T-cell (primary cell): ENCODE results near the gene THAP4. TPM values are rescaled to one million over a fixed set of nuclear protein-coding genes. Genes with fewer than 3 reads are reported as not detected.
"Not testable (repeated sequence)": the region's sequence is repeated elsewhere in the genome, so short reads cannot be mapped to it uniquely, and the experiment has no call there.

Experiments
- ATAC-seq, 4 experiments: fragments of 200-7000 bp in 3 of 4; fragments of 150-1000 bp in 1 of 4; cut with Tn5 transposase; replicated peaks in 1 of 4; 1 replicate in 3 of 4; 2 replicates in 1 of 4; pipeline ENCODE4 v1.10.0; 2021; ENCODE audit warnings: moderate library complexity in 3 of 4, mild to moderate bottlenecking in 2 of 4, moderate number of reproducible peaks in 1 of 4
- CTCF ChIA-PET, 2 donors: fragments of 300-600 bp; sonication (Branson Sonifier 250); formaldehyde crosslinking; loops; one replicate each; lab custom pipeline; 2022; ENCODE audit warnings: antibody characterized with exemption in 2 of 2; lab: Charles Lee
- POLR2A ChIA-PET, 2 donors: fragments of 300-600 bp; sonication (Branson Sonifier 250); formaldehyde crosslinking; loops; one replicate each; lab custom pipeline; 2022; ENCODE audit warnings: antibody characterized with exemption in 2 of 2; lab: Charles Lee
- DNase-seq, 35 experiments: peaks; one replicate each; pipeline versions ENCODE4 v3.0.0 to v3.0.0-alpha.2; 2013 to 2023
- H3K27ac ChIP-seq: one replicate; pipeline ENCODE4 v1.5.1; 2013; ENCODE audit warnings: low read length
- H3K27me3 ChIP-seq, 2 experiments: replicated peaks in 1 of 2; 1 replicate in 1 of 2; 2 replicates in 1 of 2; pipeline versions ENCODE4 v1.6.1 to v1.7.0; 2013; ENCODE audit warnings: low read length in 1 of 2, mixed read lengths in 1 of 2; ENCODE audit not compliant: control insufficient read depth in 2 of 2, insufficient read depth in 2 of 2; ENCODE audit errors: extremely low read depth in 1 of 2
- H3K36me3 ChIP-seq, 2 donors: 1 replicate in 1 of 2; 2 replicates in 1 of 2; pipeline versions ENCODE4 v1.6.1 to v1.7.0; 2013; ENCODE audit warnings: low read length in 1 of 2; ENCODE audit not compliant: control insufficient read depth in 2 of 2, insufficient read depth in 1 of 2; ENCODE audit errors: extremely low read depth in 1 of 2
- H3K4me1 ChIP-seq, 2 experiments: 1 replicate in 1 of 2; 2 replicates in 1 of 2; pipeline versions ENCODE4 v1.6.1 to v1.7.0; 2013; ENCODE audit warnings: low read length in 2 of 2, mixed read lengths in 1 of 2; ENCODE audit not compliant: insufficient read depth in 2 of 2, control insufficient read depth in 1 of 2; ENCODE audit errors: extremely low read depth in 1 of 2
- H3K4me3 ChIP-seq, 2 donors: 1 replicate in 1 of 2; 2 replicates in 1 of 2; pipeline versions ENCODE4 v1.5.1 to v1.7.0; 2013; ENCODE audit warnings: mild to moderate bottlenecking in 2 of 2, low read length in 1 of 2, moderate library complexity in 1 of 2; ENCODE audit not compliant: control insufficient read depth in 1 of 2; ENCODE audit errors: extremely low read depth in 1 of 2
- H3K9me3 ChIP-seq: 2 replicates; pipeline ENCODE4 v1.7.0; 2013
- H3K27ac Mint-ChIP-seq, 2 donors: one replicate each; pipeline ENCODE4 v1.8.0; 2020 to 2021; ENCODE audit warnings: mild to moderate bottlenecking in 2 of 2, mixed read lengths in 2 of 2
- H3K27me3 Mint-ChIP-seq, 2 donors: one replicate each; pipeline ENCODE4 v1.8.0; 2021 to 2022; ENCODE audit warnings: mixed read lengths in 2 of 2
- H3K36me3 Mint-ChIP-seq: one replicate; pipeline ENCODE4 v1.8.0; 2021; ENCODE audit warnings: mixed read lengths
- H3K4me1 Mint-ChIP-seq, 3 donors: one replicate each; pipeline ENCODE4 v1.8.0; 2020 to 2022; ENCODE audit warnings: mixed read lengths in 3 of 3, mild to moderate bottlenecking in 1 of 3
- H3K4me3 Mint-ChIP-seq, 3 donors: one replicate each; pipeline ENCODE4 v1.8.0; 2020 to 2022; ENCODE audit warnings: mild to moderate bottlenecking in 3 of 3, mixed read lengths in 3 of 3, moderate library complexity in 3 of 3
- H3K9me3 Mint-ChIP-seq, 3 donors: one replicate each; pipeline ENCODE4 v1.8.0; 2020 to 2022; ENCODE audit warnings: mixed read lengths in 3 of 3
- WGBS: methylation state at CpG from one replicate; pipeline ENCODE4 v1.1.5; 2013; ENCODE audit warnings: missing lambda C conversion rate; ENCODE audit not compliant: insufficient coverage; 5-methylcytosine and 5-hydroxymethylcytosine counted together
- total RNA-seq, 35 experiments: library from RNA in 6 of 35; stranded (reverse) in 6 of 35; fragments of 120-200 nt in 1 of 35; gene quantifications; one replicate each; pipeline versions ENCODE4 v1.2.1 to v1.2.4 and lab custom pipeline; 2013 to 2026

Gene THAP4
- total RNA-seq, 5 donors from 2014 or later (not counting 1 experiment from before 2014, with no cell fraction given): 27.3 to 34.5 (median 29.7) TPM

GRCh38 chr2:241566021-241566420 is 70.9 kb downstream of the THAP4 start:
- ATAC-seq, POLR2A ChIA-PET, H3K36me3 ChIP-seq, H3K4me3 Mint-ChIP-seq, H3K27ac Mint-ChIP-seq, H3K27me3 Mint-ChIP-seq, DNase-seq, CTCF ChIA-PET, H3K4me1 ChIP-seq, H3K4me3 ChIP-seq, H3K4me1 Mint-ChIP-seq, H3K36me3 Mint-ChIP-seq, H3K27ac ChIP-seq, H3K9me3 ChIP-seq, H3K9me3 Mint-ChIP-seq: not testable (repeated sequence)
- 100% methylated on average over 3 of the region's 11 CpGs for WGBS
- H3K27me3 ChIP-seq: peaks cover 0 to 15% of the 10 kb centered on the region in 2 experiments

- H3K9me3 Mint-ChIP-seq: no peaks in the 10 kb centered on the region
- Histone ChIP-seq H3K36me3 (no peaks in the 10 kb centered on the region), H3K27ac (no peak overlapping the region), H3K27me3 (peaks cover 0 to 21% of the 10 kb centered on the region in 2 experiments), H3K4me1 (no peaks in the 10 kb centered on the region), H3K9me3 (no peaks in the 10 kb centered on the region), H3K4me3 (no peak overlapping the region)
- no peak for ATAC-seq
- H3K4me1 Mint-ChIP-seq: no peaks in the 10 kb centered on the region
- ChIA-PET CTCF (no interaction called here), POLR2A (no interaction called here)
- no peak overlapping the region for H3K4me3 Mint-ChIP-seq
- H3K36me3 Mint-ChIP-seq: no peaks in the 10 kb centered on the region
- H3K27ac Mint-ChIP-seq: no peak overlapping the region
- DNase-seq: no peak
- H3K27me3 Mint-ChIP-seq: peaks cover 0 to 9% of the 10 kb centered on the region in 2 donors
- WGBS: 80% methylated on average over 7 of the region's 10 CpGs
Measured at GRCh38 chr2:241565411-241565810, 71.5 kb downstream of the THAP4 start.

GRCh38 chr2:241564596-241565410 is 72.2 kb downstream of the THAP4 start:
- peaks cover 0 to 27% of the 10 kb centered on the region in 2 experiments for H3K27me3 ChIP-seq
- H3K4me1 ChIP-seq: peaks cover 0 to 4% of the 10 kb centered on the region in 2 experiments
- Mint-ChIP-seq H3K9me3 (no peaks in the 10 kb centered on the region), H3K4me1 (peaks cover 0 to 2% (median 2%) of the 10 kb centered on the region in 3 donors), H3K27ac (no peak overlapping the region), H3K36me3 (no peaks in the 10 kb centered on the region), H3K4me3 (no peak overlapping the region), H3K27me3 (peaks cover 5 to 15% of the 10 kb centered on the region in 2 donors)
- ChIA-PET POLR2A (no interaction called here), CTCF (no interaction called here)
- 87% methylated on average over 27 of the region's 36 CpGs for WGBS
- no peaks in the 10 kb centered on the region for H3K36me3 ChIP-seq
- H3K9me3 ChIP-seq: no peaks in the 10 kb centered on the region
- H3K4me3 ChIP-seq: no peak overlapping the region
- no peak overlapping the region for H3K27ac ChIP-seq
- peak in 1 of 4 experiments; percentile 6 for ATAC-seq
- no peak for DNase-seq

- peaks cover 0 to 3% (median 3%) of the 10 kb centered on the region in 3 donors for H3K4me1 Mint-ChIP-seq
- POLR2A ChIA-PET: no interaction called here
Measured at GRCh38 chr2:241563981-241564595, 72.9 kb downstream of the THAP4 start.

GRCh38 chr2:241563571-241563980 is 73.4 kb downstream of the THAP4 start:
- Histone ChIP-seq H3K27ac (no peak overlapping the region), H3K4me3 (no peak overlapping the region), H3K4me1 (peaks cover 0 to 6% of the 10 kb centered on the region in 2 experiments), H3K9me3 (no peaks in the 10 kb centered on the region), H3K36me3 (no peaks in the 10 kb centered on the region), H3K27me3 (peaks cover 0 to 29% of the 10 kb centered on the region in 2 experiments)
- ChIA-PET CTCF (no interaction called here), POLR2A (no interaction called here)
- WGBS: 80% methylated on average over 10 of the region's 10 CpGs
- ATAC-seq (no peak), DNase-seq (no peak)
- H3K27me3 Mint-ChIP-seq: peaks cover 6 to 16% of the 10 kb centered on the region in 2 donors
- H3K27ac Mint-ChIP-seq: no peak overlapping the region
- no peaks in the 10 kb centered on the region for H3K36me3 Mint-ChIP-seq
- H3K4me3 Mint-ChIP-seq: no peak overlapping the region
- H3K4me1 Mint-ChIP-seq: peaks cover 0 to 3% (median 3%) of the 10 kb centered on the region in 3 donors
- H3K9me3 Mint-ChIP-seq: no peaks in the 10 kb centered on the region

More at GRCh38 chr2:241563981-241564595, 72.9 kb downstream of the THAP4 start:
- ATAC-seq: no peak
- Mint-ChIP-seq H3K9me3 (no peaks in the 10 kb centered on the region), H3K36me3 (no peaks in the 10 kb centered on the region), H3K27ac (no peak overlapping the region), H3K27me3 (peaks cover 6 to 16% of the 10 kb centered on the region in 2 donors), H3K4me3 (no peak overlapping the region)
- H3K36me3 ChIP-seq: no peaks in the 10 kb centered on the region
- H3K4me3 ChIP-seq: no peak overlapping the region
- CTCF ChIA-PET: no interaction called here
- peaks cover 0 to 29% of the 10 kb centered on the region in 2 experiments for H3K27me3 ChIP-seq
- DNase-seq: no peak
- no peaks in the 10 kb centered on the region for H3K9me3 ChIP-seq
- WGBS: 91% methylated on average over 23 of the region's 23 CpGs
- H3K4me1 ChIP-seq: peaks cover 0 to 6% of the 10 kb centered on the region in 2 experiments
- no peak overlapping the region for H3K27ac ChIP-seq

- H3K27ac ChIP-seq: no peak overlapping the region
- H3K4me1 ChIP-seq: peaks cover 0 to 9% of the 10 kb centered on the region in 2 experiments
- Mint-ChIP-seq H3K36me3 (peaks cover 1% of the 10 kb centered on the region), H3K27ac (no peak overlapping the region), H3K4me1 (peaks cover 0 to 7% (median 7%) of the 10 kb centered on the region in 3 donors), H3K9me3 (peaks cover 0 to 1% (median 0%) of the 10 kb centered on the region in 3 donors), H3K27me3 (peaks cover 10 to 20% of the 10 kb centered on the region in 2 donors), H3K4me3 (no peak overlapping the region)
- no peaks in the 10 kb centered on the region for H3K36me3 ChIP-seq
- POLR2A ChIA-PET: no interaction called here
- ATAC-seq: no peak
- WGBS: 84% methylated on average over 13 of the region's 13 CpGs
- DNase-seq: no peak
- peaks cover 0 to 34% of the 10 kb centered on the region in 2 experiments for H3K27me3 ChIP-seq
- no peak overlapping the region for H3K4me3 ChIP-seq
- CTCF ChIA-PET: no interaction called here
- no peaks in the 10 kb centered on the region for H3K9me3 ChIP-seq
Measured at GRCh38 chr2:241563031-241563507, 73.9 kb downstream of the THAP4 start.
